ENCODE measurements around the gene DCUN1D1.

The DCUN1D1 gene

DNA sequence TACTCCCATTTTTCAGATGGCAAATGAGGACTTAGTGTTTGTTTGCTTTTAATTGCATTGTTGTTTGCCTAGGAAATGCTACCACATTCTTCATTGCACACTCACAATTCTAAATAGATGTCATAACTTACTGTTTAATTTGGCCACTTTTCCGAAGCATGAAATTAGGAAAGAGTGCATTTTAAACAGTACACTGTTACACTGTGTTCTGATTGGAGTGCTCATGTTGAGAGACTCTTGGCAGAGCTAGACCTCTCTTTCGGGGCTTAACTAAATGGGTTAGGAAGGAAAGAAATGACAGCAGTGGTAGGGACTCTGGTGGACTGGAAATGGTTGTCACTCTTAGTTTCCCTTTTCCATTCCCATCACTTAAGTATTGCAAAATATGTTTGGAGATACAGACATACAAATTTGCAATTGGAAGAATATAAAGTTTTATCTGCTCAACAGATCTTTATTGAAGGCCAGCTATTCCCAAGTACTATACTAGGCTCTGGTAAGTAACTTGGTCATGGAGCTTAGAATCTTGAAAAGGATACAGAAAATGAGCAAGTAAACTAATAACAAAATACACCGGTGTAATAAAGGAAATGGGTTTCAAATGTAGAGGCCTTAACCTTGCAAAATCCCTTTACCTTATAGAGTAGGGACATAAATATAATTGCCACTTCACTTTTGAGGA, 90.2 kb downstream of the DCUN1D1 start:
- DNase-seq: no peak
